ENCODE results near the gene TMEM217.

- no peak for TF ChIP-seq CTCF (conservative IDR thresholded peaks at IDR 0.05; ENCODE audit: low read depth, low read length)
- TF ChIP-seq EZH2phosphoT487 (IDR thresholded peaks at IDR 0.05; ENCODE audit: borderline replicate concordance, low read length), result no peak
- no peak for TF ChIP-seq EZH2 (IDR thresholded peaks at IDR 0.05; ENCODE audit: low read length, unreplicated experiment)
Observed at GRCh38 chr6:37236921-37237320, 21.0 kb downstream of the TMEM217 start.
